GM13977 (cell line): ENCODE measurements around the gene SMG7.
"Not testable (repeated sequence)": the region's sequence is repeated elsewhere in the genome, so short reads cannot be mapped to it uniquely, and the experiment has no call there.

ENCODE experiments used
- DNase-seq: peaks from one replicate; pipeline ENCODE4 v3.0.0; 2012; ENCODE audit warnings: low spot score
- CTCF ChIP-seq: IDR thresholded peaks from 2 replicates; pipeline ENCODE4 v1.5.1; 2012; ENCODE audit warnings: mild to moderate bottlenecking, control low read depth; ENCODE audit not compliant: insufficient read depth; ENCODE audit errors: extremely low read depth, missing control alignments
- in situ Hi-C: fragments of 300-500 bp; cut with MboI; formaldehyde crosslinking; loops from one replicate; pipeline ENCODE4 v1.12.0; 2022; ENCODE audit warnings: low sequenced_read_pairs, low pct_unique_long_range_greater_than_20kb, mixed read lengths, inconsistent platforms; ENCODE audit not compliant: unreplicated experiment

SMG7 gene, protein sequence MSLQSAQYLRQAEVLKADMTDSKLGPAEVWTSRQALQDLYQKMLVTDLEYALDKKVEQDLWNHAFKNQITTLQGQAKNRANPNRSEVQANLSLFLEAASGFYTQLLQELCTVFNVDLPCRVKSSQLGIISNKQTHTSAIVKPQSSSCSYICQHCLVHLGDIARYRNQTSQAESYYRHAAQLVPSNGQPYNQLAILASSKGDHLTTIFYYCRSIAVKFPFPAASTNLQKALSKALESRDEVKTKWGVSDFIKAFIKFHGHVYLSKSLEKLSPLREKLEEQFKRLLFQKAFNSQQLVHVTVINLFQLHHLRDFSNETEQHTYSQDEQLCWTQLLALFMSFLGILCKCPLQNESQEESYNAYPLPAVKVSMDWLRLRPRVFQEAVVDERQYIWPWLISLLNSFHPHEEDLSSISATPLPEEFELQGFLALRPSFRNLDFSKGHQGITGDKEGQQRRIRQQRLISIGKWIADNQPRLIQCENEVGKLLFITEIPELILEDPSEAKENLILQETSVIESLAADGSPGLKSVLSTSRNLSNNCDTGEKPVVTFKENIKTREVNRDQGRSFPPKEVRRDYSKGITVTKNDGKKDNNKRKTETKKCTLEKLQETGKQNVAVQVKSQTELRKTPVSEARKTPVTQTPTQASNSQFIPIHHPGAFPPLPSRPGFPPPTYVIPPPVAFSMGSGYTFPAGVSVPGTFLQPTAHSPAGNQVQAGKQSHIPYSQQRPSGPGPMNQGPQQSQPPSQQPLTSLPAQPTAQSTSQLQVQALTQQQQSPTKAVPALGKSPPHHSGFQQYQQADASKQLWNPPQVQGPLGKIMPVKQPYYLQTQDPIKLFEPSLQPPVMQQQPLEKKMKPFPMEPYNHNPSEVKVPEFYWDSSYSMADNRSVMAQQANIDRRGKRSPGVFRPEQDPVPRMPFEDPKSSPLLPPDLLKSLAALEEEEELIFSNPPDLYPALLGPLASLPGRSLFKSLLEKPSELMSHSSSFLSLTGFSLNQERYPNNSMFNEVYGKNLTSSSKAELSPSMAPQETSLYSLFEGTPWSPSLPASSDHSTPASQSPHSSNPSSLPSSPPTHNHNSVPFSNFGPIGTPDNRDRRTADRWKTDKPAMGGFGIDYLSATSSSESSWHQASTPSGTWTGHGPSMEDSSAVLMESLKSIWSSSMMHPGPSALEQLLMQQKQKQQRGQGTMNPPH

DNA sequence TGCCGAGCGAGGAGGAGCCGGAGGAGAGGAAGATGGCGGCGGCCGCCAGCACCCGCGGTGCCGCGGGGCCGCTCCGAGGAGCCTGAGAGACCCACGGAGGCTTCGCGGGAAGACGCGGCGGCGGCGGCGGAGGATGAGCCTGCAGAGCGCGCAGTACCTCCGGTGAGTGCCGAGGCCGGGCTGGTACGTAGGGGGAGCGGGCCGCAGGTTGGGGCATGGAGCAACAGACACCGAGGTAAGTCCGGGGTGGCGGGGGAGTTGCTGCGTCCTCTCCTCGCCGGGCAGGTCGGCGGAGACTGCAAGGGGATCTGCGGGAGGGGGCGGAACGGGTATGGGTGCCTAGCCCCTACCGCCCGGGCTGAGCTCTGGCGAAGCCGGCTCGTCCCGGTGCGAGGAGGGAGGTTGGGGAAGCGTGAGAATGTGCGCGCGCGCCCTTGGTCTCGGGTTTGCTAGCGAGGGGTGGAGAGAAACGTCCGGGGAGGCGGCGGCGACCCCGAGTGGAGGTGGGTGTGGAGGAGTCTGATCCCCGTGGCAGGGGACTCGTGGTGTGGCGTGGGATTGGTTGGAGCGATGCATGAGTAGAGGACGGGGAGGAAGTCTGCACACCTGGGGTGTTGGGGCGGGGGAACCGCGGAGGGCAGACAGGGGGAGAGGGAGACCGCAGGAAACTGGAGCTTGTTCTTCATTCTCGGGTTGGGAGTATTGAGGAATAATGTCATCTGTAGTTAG lies at the start of gene SMG7:
Gene SMG7, plus strand, starts transcription at position 12 of the 729 bp plus-strand sequence. Its CDS starts 122 bp downstream, at position 134.
- in situ Hi-C loops, result no loop called here
- no peak for TF ChIP-seq CTCF
- DNase-seq, result peak; percentile 27

DNA sequence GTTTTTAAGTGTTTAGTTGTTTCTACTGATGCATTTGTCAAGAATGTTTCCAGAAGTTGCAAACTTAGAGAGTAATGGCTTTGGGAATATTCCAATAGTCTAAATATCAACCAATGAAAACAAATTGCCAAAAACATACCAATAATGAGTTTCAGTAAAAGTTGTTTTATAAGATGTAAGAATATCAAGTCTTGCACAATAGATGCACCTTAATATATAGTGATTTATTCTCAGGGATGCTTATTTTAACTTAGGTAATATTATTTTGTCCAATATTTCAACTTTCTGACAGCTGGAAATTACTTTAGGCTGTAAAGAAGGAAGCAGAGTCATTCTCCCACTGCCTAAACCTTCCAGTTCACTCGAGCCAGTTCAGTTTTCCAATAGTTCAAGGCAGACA lies 48.8 kb upstream of the SMG7 start:
- in situ Hi-C loops, result no loop called here
- no peak for TF ChIP-seq CTCF
- no peak for DNase-seq

DNA sequence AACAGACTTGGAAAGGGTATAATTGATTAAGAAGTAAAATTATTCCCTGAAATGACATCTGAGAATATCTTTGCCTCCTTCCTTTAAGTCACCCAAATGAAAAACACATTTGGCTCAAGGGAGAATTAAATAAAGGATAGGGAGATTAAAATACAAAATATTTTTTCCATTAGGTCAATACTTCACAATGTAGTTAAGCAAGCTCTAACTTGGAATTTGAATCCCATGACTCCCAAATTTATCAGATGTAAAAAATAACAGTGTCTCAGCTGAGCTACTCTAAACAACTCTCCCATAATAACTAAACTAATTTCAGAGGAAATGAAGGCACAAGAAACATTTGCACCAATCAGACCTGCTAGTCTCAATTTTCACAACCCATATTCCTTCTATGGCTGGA lies 47.6 kb upstream of the SMG7 start:
- no peak for TF ChIP-seq CTCF
- in situ Hi-C loops, result no loop called here
- no peak for DNase-seq

DNA sequence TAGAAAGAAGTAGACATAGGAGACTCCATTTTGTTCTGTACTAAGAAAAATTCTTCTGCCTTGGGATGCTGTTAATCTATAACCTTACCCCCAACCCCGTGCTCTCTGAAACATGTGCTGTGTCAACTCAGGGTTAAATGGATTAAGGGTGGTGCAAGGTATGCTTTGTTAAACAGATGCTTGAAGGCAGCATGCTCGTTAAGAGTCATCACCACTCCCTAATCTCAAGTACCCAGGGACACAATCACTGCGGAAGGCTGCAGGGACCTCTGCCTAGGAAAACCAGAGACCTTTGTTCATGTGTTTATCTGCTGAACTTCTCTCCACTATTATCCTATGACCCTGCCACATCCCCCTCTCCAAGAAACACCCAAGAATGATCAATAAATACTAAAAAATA lies 44.7 kb upstream of the SMG7 start:
- in situ Hi-C loops, DNase-seq: not testable (repeated sequence)

GRCh38 chr1:183431840-183432547 lies 40.3 kb upstream of the SMG7 start:
- DNase-seq, result no peak
- no peak for TF ChIP-seq CTCF
- in situ Hi-C loops, result no loop called here

DNA sequence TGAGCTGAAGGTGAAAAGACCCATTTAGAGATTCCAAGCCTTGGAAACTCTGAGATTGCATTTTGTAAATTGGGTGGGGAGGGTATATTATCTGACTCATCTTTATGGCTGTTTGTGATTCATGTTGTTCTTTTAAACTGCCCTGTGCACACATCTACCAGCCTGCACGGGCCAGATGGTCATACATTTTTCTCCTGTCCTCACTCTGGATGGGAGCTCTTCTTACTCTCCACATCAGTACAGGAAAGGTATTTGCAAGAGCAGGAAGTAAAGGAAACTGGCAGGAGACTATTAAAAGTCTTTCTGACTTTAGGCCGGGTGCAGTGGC lies 39.8 kb upstream of the SMG7 start:
- DNase-seq, result no peak
- in situ Hi-C loops, result no loop called here
- TF ChIP-seq CTCF, result no peak
